NCI-H526 (cell line): ENCODE data around the gene SERPINE1.

ENCODE experiments used
- DNase-seq, 2 experiments: peaks; one replicate each; lab custom pipeline; 2025; lab: John Stamatoyannopoulos, UW

SERPINE1 gene

GRCh38 chr7:101170617-101171441, 43.9 kb downstream of the SERPINE1 start:
- DNase-seq = no peak

GRCh38 chr7:101171442-101171837, 44.5 kb downstream of the SERPINE1 start:
- no peak for DNase-seq

GRCh38 chr7:101172005-101172853, 45.3 kb downstream of the SERPINE1 start:
- peak; percentile 60 to 76 for DNase-seq

- DNase-seq = peak in 1 of 2 experiments; percentile 37
Observed at GRCh38 chr7:101172854-101173751, 46.2 kb downstream of the SERPINE1 start.

GRCh38 chr7:101173752-101174244, 46.9 kb downstream of the SERPINE1 start:
- DNase-seq = peak in 1 of 2 experiments; percentile 47

- no peak for DNase-seq
Observed at GRCh38 chr7:101174322-101174854, 47.5 kb downstream of the SERPINE1 start.

- DNase-seq = no peak
Observed at GRCh38 chr7:101175664-101176063, 48.8 kb downstream of the SERPINE1 start.

- no peak for DNase-seq
Observed at GRCh38 chr7:101177644-101178043, 50.7 kb downstream of the SERPINE1 start.

- DNase-seq = peak in 1 of 2 experiments; percentile 50
Observed at GRCh38 chr7:101179117-101179516, 52.2 kb downstream of the SERPINE1 start.

- DNase-seq = no peak
Observed at GRCh38 chr7:101179713-101180112, 52.8 kb downstream of the SERPINE1 start.

- no peak for DNase-seq
Observed at GRCh38 chr7:101180130-101180755, 53.3 kb downstream of the SERPINE1 start, which contains the start of gene NAT16. NAT16 (minus strand) TSS chr7:101180293; CDS start chr7:101174807, 5,486 bp downstream.

GRCh38 chr7:101185258-101185839, 58.4 kb downstream of the SERPINE1 start:
- no peak for DNase-seq

- DNase-seq = no peak
Observed at GRCh38 chr7:101186194-101186593, 59.3 kb downstream of the SERPINE1 start.

GRCh38 chr7:101186844-101187428, 60.0 kb downstream of the SERPINE1 start:
- no peak for DNase-seq
